ENCODE data around the gene CRYBG1. TPM values are rescaled to one million over a fixed set of nuclear protein-coding genes. Genes with fewer than 3 reads are reported as not detected.

CRYBG1 gene
- polyA plus RNA-seq, 1 donor (not counting 4 experiments of a cell fraction or from before 2014, with no cell fraction given): 54.7 TPM

DNA sequence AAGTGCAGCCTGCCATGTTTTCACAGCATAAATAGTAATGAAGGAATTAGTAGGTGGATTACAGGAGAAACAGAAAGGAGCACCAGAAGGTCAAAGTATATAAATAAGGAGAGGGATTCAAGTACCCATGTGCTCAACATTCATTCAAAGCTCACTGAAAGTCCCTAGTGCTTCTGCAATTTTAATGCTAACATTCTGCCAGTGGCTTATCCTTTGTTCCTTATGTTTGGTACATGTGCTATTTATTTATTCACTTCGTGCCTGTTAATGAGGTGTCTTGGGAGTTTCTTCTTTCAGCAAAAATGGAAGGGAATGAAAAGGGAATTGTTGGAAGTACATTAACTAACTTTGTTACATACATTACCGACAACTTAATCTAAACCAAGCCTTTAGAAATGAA lies 105.7 kb downstream of the CRYBG1 start:
- Histone ChIP-seq H3K9ac (ENCODE audit: control insufficient read depth, extremely low read depth, insufficient read depth, low read length) (no peak overlapping the region), H4K20me1 (ENCODE audit: control insufficient read depth, extremely low read depth, insufficient read depth, low read length) (no peaks in the 10 kb centered on the region), H3K27ac (ENCODE audit: control insufficient read depth, insufficient read depth, low read length) (no peak overlapping the region), H3K79me2 (ENCODE audit: control insufficient read depth, insufficient read depth, low read length) (no peaks in the 10 kb centered on the region), H3K4me1 (ENCODE audit: control insufficient read depth, extremely low read depth, insufficient read depth, low read length) (no peaks in the 10 kb centered on the region), H2AFZ (ENCODE audit: control insufficient read depth, low read length) (no peak overlapping the region), H3K9me1 (ENCODE audit: control insufficient read depth, extremely low read depth, insufficient read depth, low read length) (no peaks in the 10 kb centered on the region), H3K36me3 (ENCODE audit: control insufficient read depth in 2 of 2, extremely low read depth in 1 of 2, insufficient read depth in 2 of 2, low read length in 2 of 2) (no peaks in the 10 kb centered on the region), H3K9me3 (ENCODE audit: control insufficient read depth, low read depth, low read length) (no peaks in the 10 kb centered on the region), H3K4me3 (ENCODE audit: control insufficient read depth in 2 of 3, extremely low read depth in 1 of 3, insufficient read depth in 2 of 3, low read depth in 1 of 3, low read length in 3 of 3) (no peak overlapping the region), H3K27me3 (ENCODE audit: control insufficient read depth, extremely low read depth, insufficient read depth, low read length) (no peaks in the 10 kb centered on the region), H3K4me2 (ENCODE audit: control insufficient read depth, extremely low read depth, insufficient read depth, low read depth, low read length) (no peak overlapping the region)
- FAIRE-seq (no peak), DNase-seq (ENCODE audit: low read depth, low spot score) (no peak)
- TF ChIP-seq EZH2 (IDR thresholded peaks at IDR 0.05; ENCODE audit: low read length): no peak
- TF ChIP-seq, protein P1, sequence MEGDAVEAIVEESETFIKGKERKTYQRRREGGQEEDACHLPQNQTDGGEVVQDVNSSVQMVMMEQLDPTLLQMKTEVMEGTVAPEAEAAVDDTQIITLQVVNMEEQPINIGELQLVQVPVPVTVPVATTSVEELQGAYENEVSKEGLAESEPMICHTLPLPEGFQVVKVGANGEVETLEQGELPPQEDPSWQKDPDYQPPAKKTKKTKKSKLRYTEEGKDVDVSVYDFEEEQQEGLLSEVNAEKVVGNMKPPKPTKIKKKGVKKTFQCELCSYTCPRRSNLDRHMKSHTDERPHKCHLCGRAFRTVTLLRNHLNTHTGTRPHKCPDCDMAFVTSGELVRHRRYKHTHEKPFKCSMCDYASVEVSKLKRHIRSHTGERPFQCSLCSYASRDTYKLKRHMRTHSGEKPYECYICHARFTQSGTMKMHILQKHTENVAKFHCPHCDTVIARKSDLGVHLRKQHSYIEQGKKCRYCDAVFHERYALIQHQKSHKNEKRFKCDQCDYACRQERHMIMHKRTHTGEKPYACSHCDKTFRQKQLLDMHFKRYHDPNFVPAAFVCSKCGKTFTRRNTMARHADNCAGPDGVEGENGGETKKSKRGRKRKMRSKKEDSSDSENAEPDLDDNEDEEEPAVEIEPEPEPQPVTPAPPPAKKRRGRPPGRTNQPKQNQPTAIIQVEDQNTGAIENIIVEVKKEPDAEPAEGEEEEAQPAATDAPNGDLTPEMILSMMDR (optimal IDR thresholded peaks at IDR 0.05 in 1 of 3, IDR thresholded peaks at IDR 0.05 in 1 of 3, conservative IDR thresholded peaks at IDR 0.05 in 1 of 3; ENCODE audit: extremely low read depth in 1 of 3, insufficient read depth in 2 of 3, low read length in 3 of 3): no peak
- dilution Hi-C loops (cut with MboI; ENCODE audit: extremely low pct_ligation_motif_present, low sequenced_read_pairs): no loop called here

DNA sequence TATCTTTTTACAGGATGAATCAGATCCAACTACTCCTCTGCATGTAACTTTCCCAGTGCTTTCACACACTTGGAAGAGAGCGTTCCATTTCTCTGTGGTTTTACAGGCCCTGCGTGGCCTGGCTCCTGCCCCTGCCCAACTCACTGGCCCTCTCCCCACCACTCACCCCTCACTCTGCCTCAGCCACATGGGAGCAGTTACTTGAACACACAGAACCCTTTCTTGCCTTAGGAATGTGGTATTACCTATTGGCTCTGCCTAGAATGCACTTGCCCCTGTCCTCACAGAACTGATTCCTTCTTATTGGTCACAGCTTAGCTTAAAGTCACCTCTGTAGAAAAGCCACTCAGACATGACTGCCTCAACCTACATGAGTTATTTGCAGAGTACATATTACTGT lies 108.4 kb downstream of the CRYBG1 start:
- Histone ChIP-seq H3K4me2 (ENCODE audit: control insufficient read depth, extremely low read depth, insufficient read depth, low read depth, low read length) (no peak overlapping the region), H3K36me3 (ENCODE audit: control insufficient read depth in 2 of 2, extremely low read depth in 1 of 2, insufficient read depth in 2 of 2, low read length in 2 of 2) (no peaks in the 10 kb centered on the region), H3K4me3 (ENCODE audit: control insufficient read depth in 2 of 3, extremely low read depth in 1 of 3, insufficient read depth in 2 of 3, low read depth in 1 of 3, low read length in 3 of 3) (no peak overlapping the region), H3K27me3 (ENCODE audit: control insufficient read depth, extremely low read depth, insufficient read depth, low read length) (no peaks in the 10 kb centered on the region), H3K9me1 (ENCODE audit: control insufficient read depth, extremely low read depth, insufficient read depth, low read length) (no peaks in the 10 kb centered on the region), H4K20me1 (ENCODE audit: control insufficient read depth, extremely low read depth, insufficient read depth, low read length) (no peaks in the 10 kb centered on the region), H3K9ac (ENCODE audit: control insufficient read depth, extremely low read depth, insufficient read depth, low read length) (no peak overlapping the region), H3K27ac (ENCODE audit: control insufficient read depth, insufficient read depth, low read length) (no peak overlapping the region), H3K9me3 (ENCODE audit: control insufficient read depth, low read depth, low read length) (no peaks in the 10 kb centered on the region), H2AFZ (ENCODE audit: control insufficient read depth, low read length) (no peak overlapping the region), H3K4me1 (ENCODE audit: control insufficient read depth, extremely low read depth, insufficient read depth, low read length) (peaks cover 6% of the 10 kb centered on the region), H3K79me2 (ENCODE audit: control insufficient read depth, insufficient read depth, low read length) (no peaks in the 10 kb centered on the region)
- dilution Hi-C loops (cut with MboI; ENCODE audit: extremely low pct_ligation_motif_present, low sequenced_read_pairs): no loop called here
- FAIRE-seq (no peak), DNase-seq (ENCODE audit: low read depth, low spot score) (no peak)
- no peak for TF ChIP-seq EZH2 (IDR thresholded peaks at IDR 0.05; ENCODE audit: low read length)
- TF ChIP-seq, protein P1 (optimal IDR thresholded peaks at IDR 0.05 in 1 of 3, IDR thresholded peaks at IDR 0.05 in 1 of 3, conservative IDR thresholded peaks at IDR 0.05 in 1 of 3; ENCODE audit: extremely low read depth in 1 of 3, insufficient read depth in 2 of 3, low read length in 3 of 3): no peak
